ENCODE data around the gene ABCA2.

GRCh38 chr9:136958898-136959850 lies 68.9 kb downstream of the ABCA2 start:
- TF ChIP-seq POLR2A (IDR thresholded peaks at IDR 0.05) = no peak
- no peak for TF ChIP-seq POLR2AphosphoS5 (IDR thresholded peaks at IDR 0.05)
